Measurements from ENCODE around the gene CHCHD1.
"Not testable (repeated sequence)": the region's sequence is repeated elsewhere in the genome, so short reads cannot be mapped to it uniquely, and the experiment has no call there.

Gene CHCHD1

DNA sequence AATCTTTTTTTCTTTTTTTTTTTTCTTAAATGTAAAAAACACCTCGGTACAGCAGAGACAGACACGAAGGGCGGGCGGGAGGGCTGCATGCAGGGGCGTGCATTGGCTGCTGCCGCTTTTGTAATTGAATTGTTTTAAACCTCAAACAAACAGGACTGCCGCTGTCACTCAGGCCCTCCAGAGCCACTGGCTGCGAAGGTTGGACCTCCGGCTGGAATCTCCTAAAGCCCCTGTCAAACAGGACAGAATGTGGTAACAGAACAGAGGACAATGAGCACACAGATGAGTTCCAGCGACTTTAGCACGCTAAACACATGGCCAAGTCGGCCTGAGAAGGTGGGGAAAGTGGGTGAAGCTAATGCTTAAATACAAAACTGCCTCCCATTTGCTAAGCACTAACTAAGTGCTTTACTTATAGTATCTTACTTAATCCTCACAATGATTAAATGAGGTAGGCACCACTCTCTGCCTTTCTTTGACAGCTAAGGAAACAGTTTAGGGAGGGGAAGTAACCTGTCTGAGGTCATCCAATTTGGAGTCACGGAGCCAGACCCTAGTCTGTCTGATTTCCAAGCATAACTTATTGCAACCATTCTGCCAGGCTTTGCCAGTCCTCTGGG is 32.5 kb downstream of the CHCHD1 start:
- no peak for DNase-seq

DNA sequence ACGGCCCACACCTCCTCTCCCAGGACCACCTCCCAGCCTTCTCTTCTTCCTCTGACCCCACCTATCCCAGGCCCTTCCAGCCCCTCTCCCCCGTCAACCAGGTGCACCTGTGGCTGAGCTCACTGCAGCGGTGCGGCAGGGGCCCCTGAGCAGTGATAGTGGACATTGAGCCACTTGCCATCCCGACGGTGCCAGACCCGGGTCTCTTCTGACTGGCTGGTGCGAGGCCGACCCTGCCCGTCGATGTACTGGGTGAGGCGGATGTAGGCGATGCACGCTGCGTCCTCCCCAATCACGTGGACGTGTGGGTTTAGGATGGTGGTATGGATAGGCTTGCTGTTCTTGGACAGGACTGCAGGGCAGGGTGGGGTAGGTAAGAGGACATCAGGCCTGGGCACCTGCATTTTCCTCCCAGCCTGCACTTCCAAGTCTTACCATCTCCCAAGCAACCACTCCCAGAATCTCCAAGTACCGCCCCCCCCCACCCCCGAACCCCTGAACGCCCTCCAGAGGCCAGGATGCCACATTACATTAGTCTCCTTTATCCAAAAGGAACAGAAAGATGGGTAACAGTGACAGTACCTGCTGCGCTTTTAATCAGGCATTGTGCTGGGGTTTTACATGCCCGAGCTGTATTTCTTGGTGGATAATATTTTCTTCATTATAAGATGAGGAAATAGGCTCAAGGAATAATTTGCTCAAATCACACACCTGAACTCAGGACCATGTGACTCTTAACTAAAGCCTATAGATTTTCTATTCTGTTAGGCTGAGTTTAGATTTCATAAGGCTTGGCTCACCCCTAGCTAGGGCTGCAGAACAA is 33.3 kb downstream of the CHCHD1 start:
- DNase-seq = no peak

DNA sequence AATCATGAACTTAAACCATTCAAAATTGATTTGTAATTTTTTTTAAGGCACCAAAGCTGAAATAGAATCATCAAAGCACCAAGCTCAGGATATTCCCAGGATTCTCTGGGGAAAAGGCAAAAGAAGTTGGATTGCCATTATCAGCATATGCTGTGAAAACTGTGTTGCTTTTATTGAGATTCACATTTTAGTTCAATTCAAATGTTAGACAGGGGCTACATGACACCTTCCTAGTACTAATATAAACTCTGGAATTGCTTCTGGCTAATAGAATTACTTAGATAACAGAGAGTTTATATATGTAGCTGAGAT is 33.8 kb downstream of the CHCHD1 start:
- no peak for DNase-seq

DNA sequence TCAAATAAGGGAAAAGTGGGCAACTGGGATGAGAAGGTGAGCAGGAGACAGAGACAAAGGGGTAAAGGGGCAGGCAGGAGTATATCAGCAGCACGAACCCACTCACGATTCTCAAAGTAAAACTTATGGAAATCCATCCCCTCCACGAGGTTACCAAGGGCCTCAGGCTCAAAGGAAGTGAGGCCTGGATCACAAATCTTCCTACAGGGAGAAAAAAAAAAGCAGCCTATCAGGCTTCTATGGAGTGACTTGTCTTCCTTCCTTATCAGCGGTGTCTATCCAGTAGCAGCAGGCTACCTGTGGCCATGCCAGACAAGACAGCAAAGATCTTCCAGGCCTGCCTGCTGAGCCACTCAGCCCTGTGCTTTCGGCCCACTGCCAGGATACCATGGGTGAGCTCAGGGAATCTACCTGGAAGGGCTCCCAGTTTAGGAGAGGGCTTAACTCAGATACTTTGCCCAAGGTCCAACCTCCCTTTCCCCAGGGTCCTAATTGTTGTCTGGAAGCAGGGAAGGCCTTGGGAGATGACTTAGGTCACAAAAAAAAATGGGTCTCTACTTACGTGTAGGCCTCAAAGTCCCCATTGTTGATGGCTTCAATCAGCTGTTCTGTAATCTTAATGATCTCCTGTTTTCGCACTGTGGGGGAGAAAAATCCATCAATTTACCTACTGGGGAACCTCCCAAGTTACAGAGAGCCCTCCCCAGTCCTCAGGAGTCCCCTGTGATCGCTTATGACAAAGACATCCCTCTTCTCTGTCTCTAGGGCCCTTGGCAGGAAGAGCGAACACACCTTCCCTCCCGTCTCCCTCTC is 35.3 kb downstream of the CHCHD1 start:
- DNase-seq = no peak

DNA sequence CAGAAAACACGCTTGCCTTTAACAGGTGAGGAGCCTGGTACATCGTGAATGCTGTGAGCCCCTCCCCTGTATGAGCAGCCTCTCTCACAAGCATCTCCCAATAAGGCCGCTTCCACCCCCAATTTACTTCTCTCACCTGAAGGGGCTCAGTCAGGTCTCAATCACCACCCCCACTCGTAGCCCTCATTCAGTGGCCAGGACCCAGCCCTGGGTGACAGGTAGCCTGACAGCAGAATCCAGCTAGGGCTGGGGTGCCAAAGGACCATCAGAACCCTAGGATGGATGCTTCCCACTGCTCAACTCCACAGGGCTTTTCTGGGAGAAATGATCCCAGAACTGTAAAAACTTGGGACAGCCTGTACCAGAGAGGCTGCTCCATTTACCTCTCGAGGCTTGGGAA is 36.0 kb downstream of the CHCHD1 start:
- no peak for DNase-seq

DNA sequence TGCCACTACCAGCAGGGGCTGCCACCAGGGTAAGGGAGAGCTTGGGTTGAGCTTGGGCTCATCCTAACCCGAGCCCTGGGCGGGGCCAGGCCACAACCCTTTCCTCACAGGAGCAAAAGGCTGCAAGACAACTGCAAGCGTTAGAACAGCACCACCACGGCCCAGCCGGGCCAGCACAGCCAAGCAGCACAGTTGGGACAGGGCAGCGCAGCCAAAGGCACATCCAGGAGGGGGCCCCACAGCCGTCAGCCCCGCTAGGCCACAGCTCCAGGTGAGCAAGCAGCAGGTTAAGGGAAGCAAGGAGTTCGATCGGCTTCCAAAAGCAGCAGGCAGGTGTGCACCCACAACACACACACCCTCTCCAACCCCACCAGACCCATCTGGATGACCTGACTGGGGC is 36.6 kb downstream of the CHCHD1 start:
- no peak for DNase-seq

DNA sequence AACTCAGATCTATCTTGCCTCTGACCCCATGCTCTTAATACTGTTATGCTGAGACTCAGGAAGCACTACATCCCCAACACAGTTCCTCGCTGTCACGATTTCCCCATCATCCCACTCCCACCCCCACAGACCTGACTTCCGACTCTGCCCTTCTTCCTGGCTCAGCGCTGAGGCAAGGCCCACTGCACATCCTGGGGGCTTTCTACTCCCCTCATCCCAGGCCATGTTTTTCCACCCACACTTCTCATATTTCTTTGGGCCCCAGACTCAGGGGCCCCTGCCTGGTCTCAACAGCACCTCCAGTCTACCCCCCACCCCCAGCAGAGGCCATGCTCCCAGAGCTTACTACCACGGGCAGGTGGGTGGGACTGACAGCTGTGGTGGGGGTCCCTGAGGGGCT is 37.2 kb downstream of the CHCHD1 start:
- DNase-seq = no peak

DNA sequence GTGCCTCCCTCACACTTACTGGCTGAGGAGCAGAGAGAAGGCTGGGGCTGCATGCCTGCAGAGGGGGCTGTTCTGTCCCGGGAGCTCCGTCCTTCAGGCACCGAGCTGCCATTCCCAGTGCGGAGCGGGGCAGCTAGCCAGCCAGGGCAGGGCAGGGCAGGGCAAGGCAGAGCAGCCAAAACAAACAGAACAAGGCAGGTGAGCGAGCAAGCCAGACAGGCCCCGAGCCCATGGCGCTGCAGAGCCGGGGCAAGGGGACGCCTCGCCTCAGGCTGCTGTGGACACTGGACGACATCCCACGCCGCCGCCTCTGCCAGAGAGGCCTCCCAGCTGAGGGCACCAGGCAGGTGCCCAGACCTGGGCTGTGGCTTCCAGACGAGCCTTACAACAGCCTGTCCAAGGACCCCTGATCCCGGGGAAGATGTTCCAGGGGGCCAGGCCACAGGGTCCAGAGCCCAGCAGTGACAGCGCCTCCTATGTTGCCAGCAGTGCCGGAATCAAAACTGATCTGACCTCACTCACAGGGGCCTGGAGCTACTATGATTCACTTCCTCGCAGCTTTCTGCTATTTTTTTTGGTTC is 37.8 kb downstream of the CHCHD1 start:
- DNase-seq = no peak

DNA sequence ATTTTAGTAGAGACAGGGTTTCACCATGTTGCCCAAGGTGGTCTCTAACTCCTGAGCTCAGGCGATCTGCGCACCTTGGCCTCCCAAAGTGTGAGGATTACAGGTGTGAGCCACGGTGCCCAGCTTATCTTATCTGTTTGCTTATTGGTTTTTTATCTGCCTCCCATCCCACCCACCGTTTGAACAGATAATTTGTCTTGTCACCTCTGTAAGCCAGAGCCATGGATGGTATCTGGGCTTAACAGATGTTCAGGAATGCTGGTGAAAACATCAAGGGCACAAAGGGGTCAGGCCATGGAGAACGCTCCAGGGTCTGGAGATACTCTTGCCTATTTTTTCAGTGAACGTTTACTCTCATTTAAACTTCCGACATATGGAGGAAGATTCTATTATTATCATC is 41.5 kb downstream of the CHCHD1 start:
- no peak for DNase-seq

DNA sequence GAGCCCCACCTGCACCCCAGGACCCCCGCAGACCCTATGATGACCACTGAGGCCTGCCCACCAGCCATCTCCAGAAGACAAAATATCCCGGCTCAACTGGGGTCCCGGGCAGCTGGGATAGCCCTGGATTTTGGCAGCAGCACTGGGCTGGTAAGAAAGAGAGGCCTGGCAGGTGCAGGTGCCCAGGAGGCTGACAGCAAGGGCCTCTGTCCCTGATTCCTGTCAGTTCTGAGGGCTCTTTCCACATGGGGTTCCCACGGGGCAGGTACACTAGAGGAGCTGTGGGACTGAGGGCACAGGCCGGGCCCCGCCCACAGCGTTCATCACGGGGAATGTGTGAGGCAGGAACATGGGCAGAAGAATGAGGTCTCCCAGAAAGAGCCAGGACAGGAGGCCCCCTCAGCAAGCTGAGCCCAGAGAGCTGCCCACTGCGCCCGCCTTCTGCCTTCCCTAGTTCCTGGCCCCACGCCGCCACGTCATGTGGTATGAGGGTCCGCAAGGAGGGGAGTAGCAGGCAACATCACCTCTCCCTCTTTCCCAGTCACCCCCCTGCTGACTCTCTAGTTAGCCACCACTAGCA is 42.4 kb downstream of the CHCHD1 start:
- no peak for DNase-seq

DNA sequence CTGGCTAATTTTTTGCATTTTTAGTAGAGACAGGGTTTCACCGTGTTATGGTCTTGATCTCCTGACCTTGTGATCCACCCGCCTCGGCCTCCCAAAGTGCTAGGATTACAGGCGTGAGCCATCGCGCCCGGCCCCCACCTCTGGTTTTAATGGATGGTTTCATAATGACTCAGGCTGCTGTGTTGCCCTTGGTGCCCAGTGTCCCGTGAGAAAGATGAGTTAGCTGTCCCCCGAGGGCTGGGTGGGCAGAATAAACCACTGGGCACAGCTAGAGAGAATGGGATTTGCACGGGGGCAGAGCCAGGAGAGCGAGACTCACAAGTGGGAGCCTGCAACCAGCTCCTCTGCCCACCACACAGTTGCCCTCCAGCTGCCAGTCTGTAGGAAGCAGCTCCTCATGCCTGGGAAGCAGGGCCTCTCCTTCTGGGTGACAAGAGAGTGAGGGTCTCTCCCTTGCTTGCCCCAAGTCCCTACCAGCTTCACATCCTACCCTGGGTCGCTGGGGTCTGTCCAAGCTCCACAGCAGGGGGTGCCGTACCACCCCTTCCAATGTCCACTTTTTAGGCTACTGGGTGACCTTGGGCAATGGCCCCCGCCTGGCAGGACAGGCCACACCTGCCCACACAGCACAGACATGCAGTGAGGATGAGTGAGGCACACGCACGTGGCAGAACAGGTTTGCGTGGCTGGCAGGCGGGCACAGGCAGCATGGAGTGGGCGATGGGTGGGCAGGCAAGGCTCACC is 45.7 kb downstream of the CHCHD1 start:
- no peak for DNase-seq

DNA sequence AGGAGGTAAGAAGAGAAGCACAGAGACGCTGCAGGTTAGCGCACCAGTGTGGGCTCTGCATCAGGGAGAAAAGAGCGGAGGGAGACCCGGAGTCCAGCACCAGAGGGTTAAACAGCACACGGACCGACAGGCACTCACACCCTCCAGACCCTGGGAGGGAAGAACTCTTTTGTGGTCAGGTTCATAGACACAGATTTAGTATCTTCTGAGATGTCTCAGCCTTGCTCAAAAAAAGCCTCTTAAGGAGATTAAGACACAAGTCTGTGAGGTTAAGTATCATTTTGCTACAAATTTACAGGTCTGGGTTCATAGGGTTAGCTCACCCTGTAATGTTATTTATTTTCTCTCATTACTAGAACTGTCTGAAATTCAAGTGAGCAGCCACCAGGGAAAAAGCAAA is 46.3 kb downstream of the CHCHD1 start:
- no peak for DNase-seq

DNA sequence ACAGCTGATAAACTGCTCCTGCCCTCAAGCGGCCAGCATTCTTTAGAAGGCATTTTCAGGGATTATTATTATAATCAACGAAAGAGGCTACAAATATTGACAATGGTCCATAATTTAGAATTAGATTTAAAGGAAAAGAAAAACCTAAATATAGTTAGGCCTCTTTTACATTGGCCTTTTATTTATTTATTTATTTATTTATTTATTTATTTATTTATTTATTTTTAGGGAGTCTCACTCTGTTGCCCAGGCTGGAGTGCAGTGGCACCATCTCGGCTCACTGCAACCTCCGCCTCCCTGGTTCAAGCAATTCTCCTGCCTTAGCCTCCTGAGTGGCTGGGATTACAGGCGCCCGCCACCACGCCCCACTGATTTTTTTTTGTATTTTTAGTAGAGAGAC is 47.2 kb downstream of the CHCHD1 start:
- not testable (repeated sequence) for DNase-seq

All from activated effector memory CD4-positive, alpha-beta T cell treated with anti-CD3 and anti-CD28 coated beads, Interleukin-2, amount 50 U/mL, for 16 hours (primary cell).